GM18498 (cell line): ENCODE measurements around the gene USP48.
"Not testable (repeated sequence)": the region's sequence is repeated elsewhere in the genome, so short reads cannot be mapped to it uniquely, and the experiment has no call there.

Experiments
- ATAC-seq: cut with Tn5 transposase; IDR thresholded peaks from one replicate; pipeline ENCODE4 v1.9.1; 2021; ENCODE audit warnings: mild to moderate bottlenecking, moderate library complexity; ENCODE audit not compliant: unreplicated experiment

USP48 gene

GRCh38 chr1:21774835-21775549, 8.0 kb downstream of the USP48 start:
- no peak for ATAC-seq

GRCh38 chr1:21773585-21773984, 9.4 kb downstream of the USP48 start:
- ATAC-seq: peak; percentile 60

- not testable (repeated sequence) for ATAC-seq
These were observed 11.3 kb downstream of the USP48 start for GRCh38 chr1:21771672-21772071.

- not testable (repeated sequence) for ATAC-seq
These were observed 12.3 kb downstream of the USP48 start for GRCh38 chr1:21770602-21771001.

- ATAC-seq: no peak
These were observed 12.7 kb downstream of the USP48 start for GRCh38 chr1:21770201-21770600.

GRCh38 chr1:21767106-21767505, 15.8 kb downstream of the USP48 start:
- ATAC-seq: not testable (repeated sequence)

- no peak for ATAC-seq
These were observed 16.7 kb downstream of the USP48 start for GRCh38 chr1:21766210-21766609.

GRCh38 chr1:21764615-21765423, 18.1 kb downstream of the USP48 start:
- no peak for ATAC-seq

GRCh38 chr1:21763694-21764419, 19.1 kb downstream of the USP48 start:
- no peak for ATAC-seq

GRCh38 chr1:21763236-21763635, 19.7 kb downstream of the USP48 start:
- no peak for ATAC-seq

GRCh38 chr1:21762022-21762404, 20.9 kb downstream of the USP48 start:
- ATAC-seq: peak; percentile 55

GRCh38 chr1:21761052-21761451, 21.9 kb downstream of the USP48 start:
- ATAC-seq: no peak

GRCh38 chr1:21759818-21760217, 23.1 kb downstream of the USP48 start:
- no peak for ATAC-seq

- ATAC-seq: no peak
These were observed 23.8 kb downstream of the USP48 start for GRCh38 chr1:21759182-21759581.

- no peak for ATAC-seq
These were observed 24.3 kb downstream of the USP48 start for GRCh38 chr1:21758614-21759013.

GRCh38 chr1:21756393-21757089, 26.4 kb downstream of the USP48 start:
- ATAC-seq: no peak

GRCh38 chr1:21755067-21755466, 27.9 kb downstream of the USP48 start:
- no peak for ATAC-seq

GRCh38 chr1:21754583-21754982, 28.4 kb downstream of the USP48 start:
- ATAC-seq: no peak

- no peak for ATAC-seq
These were observed 30.8 kb downstream of the USP48 start for GRCh38 chr1:21752186-21752585.

GRCh38 chr1:21751281-21751680, 31.7 kb downstream of the USP48 start:
- no peak for ATAC-seq

GRCh38 chr1:21750841-21751240, 32.1 kb downstream of the USP48 start:
- no peak for ATAC-seq
